Caco-2 (cell line): ENCODE data around the gene TMEM222. TPM values are rescaled to one million over a fixed set of nuclear protein-coding genes. Genes with fewer than 3 reads are reported as not detected.

Experiments
- BruUV-seq: library from RNA; stranded (reverse); fragments of 400-500 nt; replicated peaks from 2 replicates; lab custom pipeline; 2021; lab: Mats Ljungman, UMichigan
- CTCF ChIA-PET: fragments of 300-600 bp; sonication (Branson Sonifier 250); formaldehyde crosslinking; loops from one replicate; lab custom pipeline; 2022; ENCODE audit warnings: antibody characterized with exemption; lab: Charles Lee
- POLR2A ChIA-PET: fragments of 300-600 bp; sonication (Branson Sonifier 250); formaldehyde crosslinking; loops from one replicate; lab custom pipeline; 2022; ENCODE audit warnings: antibody characterized with exemption; lab: Charles Lee
- DNase-seq, 2 experiments: peaks; one replicate each; pipeline versions ENCODE4 v3.0.0 to v3.0.0-alpha.2; 2020 to 2022
- H3K27me3 ChIP-seq: replicated peaks from 2 replicates; pipeline ENCODE4 v1.6.0; 2011; ENCODE audit warnings: low read length; ENCODE audit not compliant: control insufficient read depth, insufficient read depth
- H3K36me3 ChIP-seq: 2 replicates; pipeline ENCODE4 v1.5.1; 2011; ENCODE audit warnings: low read length; ENCODE audit not compliant: control insufficient read depth, insufficient read depth
- H3K4me1 ChIP-seq: fragments of 250-450 bp; sonication (Bioruptor Pico); 2 replicates; pipeline ENCODE4 v1.5.1; 2020; ENCODE audit warnings: mild to moderate bottlenecking
- H3K4me3 ChIP-seq: 2 replicates; pipeline ENCODE4 v1.5.1; 2011; ENCODE audit warnings: low read depth, mild to moderate bottlenecking, control low read depth, low read length
- H3K9me3 ChIP-seq: fragments of 250-450 bp; sonication (Bioruptor Pico); 2 replicates; pipeline ENCODE4 v1.5.1; 2020; ENCODE audit warnings: mild to moderate bottlenecking, moderate library complexity
- H3K27ac Mint-ChIP-seq: one replicate; pipeline ENCODE4 v1.8.0; 2022; ENCODE audit warnings: mixed read lengths; ENCODE audit not compliant: unreplicated experiment
- H3K27me3 Mint-ChIP-seq: one replicate; pipeline ENCODE4 v1.8.0; 2022; ENCODE audit warnings: mixed read lengths; ENCODE audit not compliant: insufficient read depth, unreplicated experiment
- H3K36me3 Mint-ChIP-seq: one replicate; pipeline ENCODE4 v1.8.0; 2022; ENCODE audit warnings: mild to moderate bottlenecking, mixed read lengths; ENCODE audit not compliant: insufficient read depth, unreplicated experiment
- H3K4me1 Mint-ChIP-seq: one replicate; pipeline ENCODE4 v1.8.0; 2022; ENCODE audit warnings: low read depth, mixed read lengths; ENCODE audit not compliant: unreplicated experiment
- H3K4me3 Mint-ChIP-seq: one replicate; pipeline ENCODE4 v1.8.0; 2022; ENCODE audit warnings: mild to moderate bottlenecking, moderate library complexity, mixed read lengths; ENCODE audit not compliant: unreplicated experiment
- H3K9me3 Mint-ChIP-seq: one replicate; pipeline ENCODE4 v1.8.0; 2022; ENCODE audit warnings: mixed read lengths; ENCODE audit not compliant: unreplicated experiment
- intact Hi-C: fragments of 100-400 bp; cut with micrococcal nuclease; formaldehyde crosslinking; loops from one replicate; pipeline ENCODE4 v1.10.0; 2022; ENCODE audit not compliant: unreplicated experiment
- total RNA-seq: library from RNA; stranded (reverse); gene quantifications from 2 replicates; pipeline ENCODE4 v1.2.3, GENCODE V29; 2022
- TF ChIP-seq, protein P1 (sequence below), 2 experiments: fragments of 200-600 bp in 1 of 2; IDR thresholded peaks; 1 replicate in 1 of 2; 2 replicates in 1 of 2; pipeline versions ENCODE4 v1.5.1 to v1.8.0; 2011 to 2022; ENCODE audit warnings: antibody characterized with exemption in 1 of 2, control low read depth in 1 of 2, inconsistent platforms in 1 of 2, low read depth in 1 of 2, low read length in 1 of 2, mild to moderate bottlenecking in 1 of 2, moderate library complexity in 1 of 2; ENCODE audit not compliant: insufficient read depth in 1 of 2, severe bottlenecking in 1 of 2, unreplicated experiment in 1 of 2

Gene TMEM222
- total RNA-seq, 1 experiment from 2014 or later = 32.3 TPM

- Histone ChIP-seq H3K36me3 (no peaks in the 10 kb centered on the region), H3K9me3 (no peaks in the 10 kb centered on the region), H3K4me3 (no peak overlapping the region), H3K4me1 (peaks cover 11% of the 10 kb centered on the region), H3K27me3 (no peaks in the 10 kb centered on the region)
- TF ChIP-seq, protein P1, sequence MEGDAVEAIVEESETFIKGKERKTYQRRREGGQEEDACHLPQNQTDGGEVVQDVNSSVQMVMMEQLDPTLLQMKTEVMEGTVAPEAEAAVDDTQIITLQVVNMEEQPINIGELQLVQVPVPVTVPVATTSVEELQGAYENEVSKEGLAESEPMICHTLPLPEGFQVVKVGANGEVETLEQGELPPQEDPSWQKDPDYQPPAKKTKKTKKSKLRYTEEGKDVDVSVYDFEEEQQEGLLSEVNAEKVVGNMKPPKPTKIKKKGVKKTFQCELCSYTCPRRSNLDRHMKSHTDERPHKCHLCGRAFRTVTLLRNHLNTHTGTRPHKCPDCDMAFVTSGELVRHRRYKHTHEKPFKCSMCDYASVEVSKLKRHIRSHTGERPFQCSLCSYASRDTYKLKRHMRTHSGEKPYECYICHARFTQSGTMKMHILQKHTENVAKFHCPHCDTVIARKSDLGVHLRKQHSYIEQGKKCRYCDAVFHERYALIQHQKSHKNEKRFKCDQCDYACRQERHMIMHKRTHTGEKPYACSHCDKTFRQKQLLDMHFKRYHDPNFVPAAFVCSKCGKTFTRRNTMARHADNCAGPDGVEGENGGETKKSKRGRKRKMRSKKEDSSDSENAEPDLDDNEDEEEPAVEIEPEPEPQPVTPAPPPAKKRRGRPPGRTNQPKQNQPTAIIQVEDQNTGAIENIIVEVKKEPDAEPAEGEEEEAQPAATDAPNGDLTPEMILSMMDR (IDR thresholded peaks at IDR 0.05; ENCODE audit: insufficient read depth in 1 of 2, low read depth in 1 of 2, low read length in 1 of 2, severe bottlenecking in 1 of 2, unreplicated experiment in 1 of 2) = no peak
- Mint-ChIP-seq H3K9me3 (no peaks in the 10 kb centered on the region), H3K27me3 (no peaks in the 10 kb centered on the region), H3K4me3 (no peak overlapping the region), H3K4me1 (peaks cover 7% of the 10 kb centered on the region), H3K36me3 (no peaks in the 10 kb centered on the region), H3K27ac (peak overlapping the region; percentile 41)
- ChIA-PET CTCF (interaction anchor here (1.5 to 2.9 kb wide), 4 partner anchors 49 to 305 kb away, joined by 3 to 19 read pairs (median 10); partner anchors contain the start of gene MAP3K6), POLR2A (no interaction called here)
- BruUV-seq = no TSS peak
- intact Hi-C loops = loop anchor here (1.0 to 10.0 kb wide), 3 partner anchors 53 to 305 kb away; no protein-coding TSS in a partner anchor
- no peak for DNase-seq
These were observed 20.3 kb upstream of the TMEM222 start for GRCh38 chr1:27301582-27302199.

- Mint-ChIP-seq H3K36me3 (no peaks in the 10 kb centered on the region), H3K4me3 (no peak overlapping the region), H3K4me1 (peaks cover 7% of the 10 kb centered on the region), H3K9me3 (no peaks in the 10 kb centered on the region), H3K27ac (peak overlapping the region; percentile 41), H3K27me3 (no peaks in the 10 kb centered on the region)
- Histone ChIP-seq H3K27me3 (no peaks in the 10 kb centered on the region), H3K9me3 (no peaks in the 10 kb centered on the region), H3K36me3 (no peaks in the 10 kb centered on the region), H3K4me1 (peaks cover 11% of the 10 kb centered on the region), H3K4me3 (no peak overlapping the region)
- BruUV-seq = no TSS peak
- ChIA-PET CTCF (interaction anchor here (1.4 kb wide), 1 partner anchor 8 kb away, joined by 3 read pairs; no protein-coding TSS in a partner anchor), POLR2A (interaction anchor here (0.6 kb wide), 1 partner anchor 292 kb away, joined by 3 read pairs; no protein-coding TSS in a partner anchor)
- intact Hi-C loops = loop anchor here (10.0 kb wide), 1 partner anchor 52 kb away; no protein-coding TSS in a partner anchor
- TF ChIP-seq, protein P1 (IDR thresholded peaks at IDR 0.05; ENCODE audit: insufficient read depth in 1 of 2, low read depth in 1 of 2, low read length in 1 of 2, severe bottlenecking in 1 of 2, unreplicated experiment in 1 of 2) = no peak
- DNase-seq = no peak
These were observed 19.4 kb upstream of the TMEM222 start for GRCh38 chr1:27302612-27303011.

GRCh38 chr1:27303509-27303908 lies 18.5 kb upstream of the TMEM222 start:
- Mint-ChIP-seq H3K9me3 (no peaks in the 10 kb centered on the region), H3K27ac (no peak overlapping the region), H3K27me3 (no peaks in the 10 kb centered on the region), H3K4me1 (peaks cover 7% of the 10 kb centered on the region), H3K36me3 (no peaks in the 10 kb centered on the region), H3K4me3 (no peak overlapping the region)
- POLR2A ChIA-PET = no interaction called here
- CTCF ChIA-PET = interaction anchor here (1.4 kb wide), 1 partner anchor 9 kb away, joined by 3 read pairs; no protein-coding TSS in a partner anchor
- BruUV-seq = no TSS peak
- peaks cover 11% of the 10 kb centered on the region for H3K4me1 ChIP-seq
- DNase-seq = no peak
- no peaks in the 10 kb centered on the region for H3K9me3 ChIP-seq
- H3K27me3 ChIP-seq = no peaks in the 10 kb centered on the region
- H3K4me3 ChIP-seq = no peak overlapping the region
- TF ChIP-seq, protein P1 (IDR thresholded peaks at IDR 0.05; ENCODE audit: insufficient read depth in 1 of 2, low read depth in 1 of 2, low read length in 1 of 2, severe bottlenecking in 1 of 2, unreplicated experiment in 1 of 2) = no peak
- intact Hi-C loops = loop anchor here (10.0 kb wide), 1 partner anchor 51 kb away; no protein-coding TSS in a partner anchor
- no peaks in the 10 kb centered on the region for H3K36me3 ChIP-seq
